HPDE6-E6E7 (cell line): ENCODE measurements around the gene CYB561D2.
A peak's percentile ranks its signal among the peaks of the same experiment; 100 is the strongest.

Experiments used
- DNase-seq: peaks from one replicate; pipeline ENCODE4 v3.0.0; 2011; ENCODE audit warnings: missing footprints; ENCODE audit errors: extremely low spot score

CYB561D2 gene

DNA sequence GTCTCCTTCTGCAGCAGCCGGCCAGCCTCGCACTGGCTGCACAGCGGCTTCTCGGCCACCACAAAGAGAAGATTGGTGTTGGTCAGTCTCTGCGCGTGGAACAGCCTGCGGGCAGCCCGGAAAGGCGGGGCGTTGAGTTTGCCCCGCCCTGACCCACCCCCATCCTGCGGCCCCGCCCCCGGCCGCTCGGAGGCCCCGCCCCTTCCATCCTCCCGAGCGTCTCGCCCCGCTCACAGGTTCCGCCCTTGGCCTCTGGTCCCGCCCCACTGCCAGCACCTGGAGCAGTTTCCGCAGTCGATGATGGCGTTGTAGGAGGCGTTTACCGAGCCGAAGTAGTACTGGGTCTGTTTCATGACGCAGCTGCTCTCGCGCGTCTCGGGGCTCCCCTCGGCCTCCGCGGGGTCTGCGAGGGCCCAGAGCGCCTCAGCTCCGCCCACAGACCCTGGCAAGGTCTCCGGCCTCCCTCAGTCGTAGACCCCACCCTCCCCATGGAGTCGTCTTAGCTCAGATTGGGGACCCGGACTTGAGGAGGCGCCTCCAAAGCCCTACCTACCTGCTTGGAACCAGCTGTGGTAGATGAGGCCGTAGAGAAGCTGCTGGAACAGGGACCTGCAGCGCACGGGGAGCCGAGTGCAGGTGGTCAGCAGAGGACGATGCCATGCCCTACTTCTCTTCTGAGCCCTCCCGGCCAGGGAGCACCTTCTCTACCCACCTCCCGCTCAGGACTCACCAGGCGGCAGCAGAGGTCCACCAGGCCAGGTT lies 14.6 kb downstream of the CYB561D2 start:
- DNase-seq: peak; percentile 54

DNA sequence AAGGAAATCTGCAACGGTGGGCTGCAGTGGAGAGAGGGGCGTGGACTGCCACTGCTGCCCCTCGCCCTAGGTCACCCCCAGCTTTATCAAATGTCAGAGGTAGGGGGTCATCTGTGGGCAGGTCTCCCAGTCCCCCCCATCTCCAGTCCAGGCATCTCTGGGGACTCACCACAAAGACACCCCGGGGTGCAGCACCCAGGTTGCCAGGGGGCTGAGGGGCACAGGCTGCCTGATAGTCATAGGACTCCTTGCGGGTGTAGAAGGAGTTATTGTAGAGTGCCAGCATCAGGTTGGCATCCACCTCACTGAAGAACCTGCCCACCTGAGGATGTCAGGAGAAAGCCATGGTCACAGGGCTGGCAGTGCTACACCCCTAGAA lies 15.2 kb downstream of the CYB561D2 start:
- DNase-seq: no peak

DNA sequence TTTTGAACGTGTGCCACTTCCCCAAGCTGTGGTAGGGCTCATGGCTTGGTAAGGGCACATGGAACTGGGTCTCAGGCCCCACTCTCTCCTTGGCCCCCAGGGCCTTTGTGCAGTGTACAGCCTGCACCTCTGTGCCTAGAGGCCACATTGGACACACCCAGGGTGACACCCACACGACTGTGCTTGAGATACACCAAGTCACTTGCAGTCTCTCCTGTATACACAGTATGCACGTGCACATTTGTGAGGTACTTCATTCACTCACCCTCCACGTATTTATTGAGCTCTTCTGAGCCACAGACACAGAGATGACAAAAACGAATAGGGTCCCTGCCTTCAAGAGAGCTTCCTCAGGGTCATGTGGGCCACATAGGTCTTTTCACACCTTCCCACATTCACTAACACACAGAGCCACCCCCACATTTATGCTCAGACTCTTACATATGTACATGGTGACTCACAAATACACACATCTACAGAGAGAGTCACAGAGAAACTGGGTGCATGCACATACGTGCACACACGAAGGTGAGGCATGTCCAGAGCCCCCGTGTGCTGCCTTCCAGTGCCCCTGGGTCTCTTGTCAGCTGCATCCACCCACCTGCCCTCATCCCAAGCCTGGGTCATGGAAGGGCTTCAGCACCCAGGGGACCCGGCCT lies 18.5 kb downstream of the CYB561D2 start:
- no peak for DNase-seq

DNA sequence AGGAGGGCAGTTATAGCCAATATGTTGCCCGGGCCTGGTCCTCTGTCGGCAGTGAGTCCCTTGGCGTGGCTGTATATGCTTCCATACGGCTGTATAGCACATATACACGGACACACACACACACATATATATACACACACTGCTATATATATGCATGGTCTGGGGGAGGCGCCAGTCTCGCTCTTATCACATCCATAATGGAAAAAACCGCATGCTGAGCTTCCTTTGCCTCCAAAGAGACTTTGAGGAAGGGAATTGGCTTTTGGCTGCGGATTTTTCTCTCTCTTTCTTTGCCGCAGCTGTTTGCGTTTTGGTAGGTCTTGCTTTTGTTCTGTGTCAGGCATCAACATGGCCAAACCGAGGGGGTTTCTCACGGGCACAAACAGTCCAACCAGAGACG lies 19.9 kb downstream of the CYB561D2 start:
- no peak for DNase-seq

DNA sequence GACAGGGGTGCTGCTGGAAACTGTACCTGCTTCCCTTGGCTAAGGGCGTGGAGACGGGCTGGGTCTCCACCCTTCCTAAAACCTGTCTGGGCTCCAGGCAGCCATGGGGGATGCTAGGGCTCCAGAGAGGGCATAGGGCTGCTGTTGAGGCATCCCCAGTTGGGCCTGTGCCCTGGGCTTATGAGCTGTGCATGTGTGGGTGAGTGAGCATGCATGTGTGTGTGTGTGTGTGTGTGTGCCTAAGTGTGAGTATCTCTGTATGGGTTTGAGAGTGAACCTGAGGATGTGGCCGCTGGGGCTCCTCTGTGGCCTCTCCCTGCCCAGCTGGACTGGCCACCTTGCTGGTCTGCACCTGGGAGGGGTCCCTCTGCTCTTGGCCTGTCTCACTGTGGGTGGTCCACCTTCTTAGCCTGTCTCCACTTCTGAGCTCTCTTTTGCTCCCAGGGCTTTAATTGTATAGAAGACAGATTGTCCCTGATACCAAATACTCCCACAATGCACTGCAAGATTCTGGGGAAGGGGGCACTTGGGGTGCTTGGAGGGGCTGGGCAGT lies 20.5 kb downstream of the CYB561D2 start:
- no peak for DNase-seq

DNA sequence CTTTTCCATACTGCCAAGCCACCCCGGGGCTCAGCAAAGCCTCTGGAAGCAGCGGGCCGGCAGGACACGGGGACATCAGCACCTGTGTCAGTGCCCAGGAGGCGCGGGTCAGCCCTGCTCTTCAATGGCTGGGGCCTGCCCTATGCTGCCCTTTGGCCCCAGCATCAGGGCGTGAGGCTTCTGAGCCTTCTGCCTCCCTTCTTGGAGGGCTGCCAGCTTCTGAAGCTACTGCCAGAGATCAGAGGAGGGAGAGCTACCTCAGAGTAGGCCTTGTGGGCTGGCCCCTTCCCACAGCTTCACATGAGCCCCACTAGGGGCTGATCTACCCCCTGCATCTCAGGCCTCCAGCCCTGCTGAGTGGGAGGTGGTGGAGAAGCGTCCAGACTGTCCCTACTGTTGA lies 21.7 kb downstream of the CYB561D2 start:
- DNase-seq: no peak

DNA sequence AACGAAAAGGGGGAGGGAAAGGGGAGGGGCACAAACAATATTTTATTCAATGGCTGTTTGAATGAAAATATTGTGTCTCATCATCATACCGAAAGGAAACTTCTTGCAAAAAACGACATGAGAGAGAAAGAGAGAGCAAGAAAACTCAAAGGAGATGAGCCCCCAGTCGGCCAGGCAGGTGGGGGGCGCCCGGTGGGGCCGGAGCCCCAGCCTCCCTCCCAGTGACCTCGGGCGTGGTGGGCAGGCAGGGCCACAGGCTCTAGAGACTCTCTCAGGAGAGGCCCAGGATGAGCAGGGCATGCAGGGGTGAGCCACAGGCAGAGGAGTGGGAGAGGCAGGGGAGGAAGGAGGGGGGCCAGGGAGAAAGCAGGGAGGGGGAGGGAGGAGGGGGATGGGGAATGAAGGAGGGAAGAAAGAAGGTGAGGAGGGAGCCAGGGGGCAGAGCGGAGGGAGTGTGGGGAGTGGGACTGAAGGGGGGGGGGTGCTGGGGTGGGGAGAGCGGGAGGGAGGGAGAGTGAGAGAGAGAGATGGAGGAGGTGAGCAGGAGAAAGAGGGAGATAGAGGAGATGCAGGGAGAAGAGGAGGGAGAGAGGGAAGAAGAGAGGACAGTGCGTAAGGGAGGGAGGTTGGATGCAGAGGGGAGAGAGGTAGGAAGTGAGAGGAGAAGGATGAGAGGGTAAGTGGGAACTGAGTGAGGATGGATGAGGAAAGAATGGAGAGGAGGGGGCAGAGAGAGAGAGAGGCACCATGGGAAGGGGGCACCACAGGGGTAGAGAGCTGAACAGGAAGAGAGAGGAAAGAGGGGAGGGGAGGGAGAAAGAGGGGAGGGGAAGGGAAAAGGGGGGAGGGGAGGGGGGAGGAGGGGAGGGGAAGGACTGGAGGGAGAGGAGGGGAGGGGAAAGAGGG lies 22.7 kb downstream of the CYB561D2 start:
- DNase-seq: no peak

DNA sequence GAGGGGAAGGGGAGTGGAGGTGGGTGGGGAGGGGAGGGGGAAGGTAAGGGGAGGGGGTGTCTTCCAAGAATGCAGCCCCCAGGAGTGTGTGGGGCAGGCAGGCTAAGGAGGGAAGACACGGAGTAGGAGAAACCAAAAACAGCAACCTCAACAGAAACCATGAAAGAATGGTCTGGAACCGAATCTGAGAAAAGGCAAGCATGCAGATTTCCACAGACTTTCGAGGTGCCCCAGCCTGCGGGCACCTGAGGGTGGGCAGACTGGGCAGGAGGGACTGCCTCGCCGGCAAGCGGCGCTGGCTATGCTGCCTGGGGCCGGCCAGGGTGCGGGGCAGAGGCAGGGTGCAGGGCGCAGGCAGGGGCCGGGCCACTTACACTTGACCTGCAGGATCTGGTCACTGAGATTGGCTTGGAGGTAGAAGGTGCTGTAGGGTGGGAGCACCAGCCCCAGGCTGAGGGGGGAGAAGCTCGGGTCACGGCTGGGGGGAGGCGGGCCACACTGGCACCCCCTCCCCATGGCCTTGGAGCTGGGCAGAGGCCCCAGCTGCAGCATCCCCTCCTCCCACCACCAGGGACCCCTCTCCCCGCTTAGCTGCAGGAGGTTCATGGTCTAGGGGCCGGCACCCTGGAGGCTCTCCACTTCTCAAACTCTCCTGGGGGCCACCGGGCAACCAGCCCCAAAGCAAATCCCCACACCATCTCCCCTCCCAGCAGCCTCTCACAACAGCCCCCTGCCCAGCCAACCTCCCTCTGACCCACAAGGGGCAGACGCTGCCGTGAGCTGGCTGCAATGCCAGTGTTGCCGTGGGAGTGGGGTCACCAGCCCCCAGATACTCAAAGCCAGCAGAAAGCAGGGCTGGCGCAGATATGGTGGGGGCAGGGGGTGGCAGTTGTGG lies 23.9 kb downstream of the CYB561D2 start:
- no peak for DNase-seq

DNA sequence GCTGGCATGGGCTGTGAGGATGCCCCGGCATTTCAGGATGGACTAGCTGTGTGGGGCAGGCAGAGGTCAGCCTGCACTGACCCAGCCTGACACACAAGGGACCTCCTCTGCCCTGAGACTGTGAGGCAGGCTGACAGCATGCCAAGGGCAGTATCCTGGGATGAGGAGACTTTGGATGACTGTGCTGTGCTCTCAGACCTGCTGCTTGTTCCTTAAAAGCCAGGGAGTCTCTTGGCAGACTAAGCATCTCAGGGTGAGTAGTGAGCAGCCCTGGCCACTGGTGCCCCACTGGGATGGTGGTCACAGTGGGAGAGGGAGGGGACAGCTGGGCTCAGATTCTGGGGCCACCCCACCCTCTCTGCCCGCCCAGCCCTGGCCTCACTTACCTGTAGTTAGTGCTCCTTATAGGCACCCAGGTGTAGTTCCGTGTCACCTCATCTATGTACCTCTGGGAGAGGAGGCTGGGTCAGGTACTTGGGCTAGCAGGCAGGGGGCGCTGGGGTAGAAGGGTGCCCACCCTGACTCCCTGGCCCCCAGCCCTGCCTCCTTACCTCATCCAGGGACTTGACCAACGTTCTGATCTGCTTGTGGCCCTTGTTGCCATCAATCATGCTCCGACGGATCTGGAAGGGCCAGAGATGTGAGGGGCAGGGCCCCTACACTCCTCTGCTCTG lies 24.7 kb downstream of the CYB561D2 start:
- no peak for DNase-seq

DNA sequence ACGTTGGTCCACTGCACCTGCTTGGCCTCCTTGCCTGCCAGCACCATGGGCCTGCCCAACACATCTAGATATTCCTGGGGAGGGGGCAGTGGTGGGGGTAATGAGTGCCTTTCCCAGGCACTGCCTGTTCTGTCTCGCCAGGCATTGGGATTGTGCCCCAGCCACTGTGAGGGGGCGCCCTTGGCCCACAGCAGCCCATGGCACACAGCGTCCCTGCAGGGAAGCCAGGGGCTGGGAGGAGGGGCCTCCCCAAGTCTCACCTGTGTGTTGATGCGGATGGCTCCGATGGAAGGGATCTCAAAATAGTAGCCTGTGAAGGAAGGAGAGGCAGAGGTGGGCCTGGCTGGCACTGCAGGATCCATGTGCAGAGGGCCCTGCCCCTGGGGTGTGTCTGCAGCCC lies 27.4 kb downstream of the CYB561D2 start:
- DNase-seq: no peak

DNA sequence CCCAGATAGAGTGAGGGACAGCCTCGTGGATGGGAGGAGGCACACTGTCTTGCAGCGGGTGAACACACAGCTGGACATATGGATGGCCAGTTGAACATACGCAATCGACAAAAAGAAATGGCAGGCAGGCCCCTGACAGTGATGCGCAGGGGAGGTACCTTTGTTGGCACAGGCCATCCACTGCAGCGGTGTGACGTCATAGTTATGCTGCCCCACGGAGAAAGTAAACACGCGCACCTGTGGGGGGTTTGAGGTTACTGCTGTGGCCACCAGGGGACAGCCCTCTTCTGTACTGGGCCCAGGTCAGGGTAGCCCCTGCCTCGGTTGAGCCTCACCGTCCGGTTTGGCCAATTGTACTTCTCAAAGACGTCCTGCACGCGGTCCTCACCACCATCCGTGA lies 28.1 kb downstream of the CYB561D2 start:
- DNase-seq: no peak

DNA sequence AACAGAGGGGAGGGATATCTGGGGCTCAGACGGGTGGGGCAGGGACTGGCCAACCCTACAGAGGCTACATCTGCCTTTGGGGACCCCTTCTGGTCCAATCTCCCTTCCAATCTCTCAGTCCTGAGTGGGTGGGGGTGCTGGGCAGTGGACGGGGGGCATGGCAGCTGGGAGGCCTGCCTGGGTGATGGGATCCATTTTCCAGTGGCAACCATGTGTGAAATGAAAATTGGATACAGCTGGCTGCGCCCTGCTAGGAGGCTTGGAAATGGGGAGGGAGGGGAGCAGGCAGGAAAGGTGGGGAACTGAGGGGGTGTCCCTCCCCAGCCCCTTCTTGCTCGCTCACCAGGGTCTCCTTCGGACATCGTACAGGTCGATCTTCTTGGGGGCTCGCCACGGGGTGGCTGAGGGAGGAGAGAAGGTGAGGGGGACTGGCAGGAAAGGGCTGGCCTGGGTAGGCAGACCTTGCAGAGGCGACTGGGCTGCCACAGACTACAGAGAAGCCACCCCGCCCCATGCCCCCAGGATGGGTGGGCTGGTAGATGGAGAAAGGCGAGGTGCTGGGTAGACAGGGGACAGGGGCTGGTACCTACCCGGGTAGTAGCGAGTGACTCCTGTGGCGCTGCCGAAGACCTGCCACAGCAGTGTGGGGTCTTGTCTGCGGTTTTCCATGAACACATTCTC lies 29.9 kb downstream of the CYB561D2 start:
- no peak for DNase-seq

DNA sequence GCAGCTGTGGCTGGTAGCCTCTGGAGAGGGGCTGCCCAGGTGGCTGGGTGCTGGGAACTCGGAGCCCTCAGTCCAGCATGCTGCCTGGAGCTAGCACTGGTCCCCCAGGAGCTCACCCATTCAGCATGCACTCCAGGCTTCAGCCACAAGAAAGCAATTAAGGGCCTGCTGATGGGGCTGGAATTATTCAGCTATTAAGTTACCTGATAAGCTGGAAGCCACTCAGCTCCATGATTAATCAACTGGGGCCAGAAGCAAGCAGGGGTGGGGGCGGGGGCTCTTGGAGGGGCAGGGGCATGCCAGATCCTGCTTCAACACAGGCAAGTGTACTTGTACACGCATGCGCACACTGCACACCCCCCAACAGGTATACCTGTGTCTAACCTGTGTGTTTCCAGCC lies 30.7 kb downstream of the CYB561D2 start:
- no peak for DNase-seq

DNA sequence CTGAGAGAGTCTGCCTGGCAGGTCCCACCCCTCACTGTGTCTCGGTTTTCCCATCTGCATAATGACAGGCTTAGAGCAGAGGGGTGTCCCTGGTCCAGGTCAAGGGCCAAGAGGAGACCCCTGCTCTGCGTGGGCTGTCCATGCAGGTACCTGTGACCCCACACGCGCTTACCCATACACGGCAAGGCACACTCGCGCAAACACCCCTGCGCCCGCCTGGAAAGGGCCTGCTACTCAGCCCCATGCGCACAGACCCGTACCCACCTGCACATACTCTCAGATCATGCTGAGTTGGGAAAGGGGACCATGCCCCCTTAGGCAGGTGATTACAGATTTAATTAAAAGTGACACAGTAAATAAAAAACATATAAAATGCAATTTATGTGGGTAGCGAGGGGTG lies 32.1 kb downstream of the CYB561D2 start:
- no peak for DNase-seq

DNA sequence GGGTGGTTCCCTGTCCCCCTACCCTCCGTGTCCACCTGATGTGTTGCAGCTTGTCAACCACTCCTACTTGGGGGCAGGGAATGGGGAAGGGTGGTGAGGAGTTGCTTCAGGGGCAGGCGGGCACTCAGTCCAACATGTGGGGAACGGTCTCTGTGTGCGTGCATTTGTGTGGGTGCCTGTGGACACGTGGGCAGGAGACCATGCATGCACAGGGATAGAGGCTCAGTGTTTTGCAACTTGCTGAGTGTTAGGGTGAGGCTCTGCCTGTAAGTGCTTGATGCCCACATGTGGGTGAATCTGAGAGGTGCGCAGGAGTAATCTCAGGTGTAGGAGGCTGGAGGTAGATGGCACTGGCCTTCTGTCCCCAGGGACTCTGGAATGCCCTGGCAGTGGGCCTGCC lies 33.1 kb downstream of the CYB561D2 start:
- no peak for DNase-seq

DNA sequence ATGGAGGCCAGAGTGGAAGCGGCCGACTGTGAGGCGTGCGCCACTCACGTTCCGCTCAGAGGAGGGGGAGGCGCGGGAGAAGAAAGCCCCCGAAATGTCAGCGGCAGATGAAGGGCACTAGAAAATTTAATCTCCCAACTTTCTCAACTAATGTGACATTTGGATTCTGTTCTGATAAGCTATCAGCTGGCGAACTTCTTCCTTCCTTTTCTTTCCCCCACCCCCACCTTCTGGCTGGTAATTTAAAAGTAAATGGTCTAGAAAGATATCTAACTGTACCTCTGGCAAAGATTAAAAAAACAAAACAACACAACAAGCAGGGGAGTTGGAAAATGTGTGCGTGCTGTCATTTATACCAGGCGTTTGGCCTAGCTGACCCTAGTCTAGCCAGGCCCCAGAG lies 35.1 kb downstream of the CYB561D2 start:
- no peak for DNase-seq

DNA sequence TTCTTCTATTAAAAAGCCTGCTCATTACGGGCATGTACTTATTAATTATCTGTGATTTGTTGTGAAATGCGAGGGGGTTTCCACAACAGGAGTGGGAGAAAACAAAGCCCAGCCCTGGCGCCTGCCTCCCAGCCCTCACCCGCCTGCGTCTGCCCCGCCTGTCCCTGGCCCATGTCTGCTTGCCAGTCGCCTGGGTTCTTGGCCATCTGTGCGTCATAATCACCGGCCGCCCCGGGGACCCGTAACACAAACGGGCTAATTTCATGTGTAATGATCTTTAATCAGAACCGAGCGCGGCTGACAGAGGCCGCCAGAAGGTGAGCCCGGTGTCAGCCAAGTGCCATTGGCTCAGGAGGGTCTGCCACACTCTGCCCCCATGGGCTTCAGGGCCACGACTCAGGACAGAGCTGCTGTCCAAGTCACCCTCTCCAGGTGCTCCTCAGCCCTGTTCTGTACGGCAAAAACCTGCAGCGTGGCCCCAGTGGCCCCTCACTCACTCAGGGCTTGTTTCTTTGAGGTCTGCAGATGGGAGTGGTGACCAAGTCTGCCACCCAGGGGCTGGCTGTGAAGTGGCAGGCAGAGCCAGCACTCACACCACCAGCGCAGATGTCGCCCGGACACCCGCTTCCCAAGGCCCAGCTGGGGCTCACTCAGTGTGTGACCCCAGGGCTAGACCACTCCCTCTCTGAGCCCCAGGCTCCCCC lies 37.5 kb downstream of the CYB561D2 start:
- no peak for DNase-seq

DNA sequence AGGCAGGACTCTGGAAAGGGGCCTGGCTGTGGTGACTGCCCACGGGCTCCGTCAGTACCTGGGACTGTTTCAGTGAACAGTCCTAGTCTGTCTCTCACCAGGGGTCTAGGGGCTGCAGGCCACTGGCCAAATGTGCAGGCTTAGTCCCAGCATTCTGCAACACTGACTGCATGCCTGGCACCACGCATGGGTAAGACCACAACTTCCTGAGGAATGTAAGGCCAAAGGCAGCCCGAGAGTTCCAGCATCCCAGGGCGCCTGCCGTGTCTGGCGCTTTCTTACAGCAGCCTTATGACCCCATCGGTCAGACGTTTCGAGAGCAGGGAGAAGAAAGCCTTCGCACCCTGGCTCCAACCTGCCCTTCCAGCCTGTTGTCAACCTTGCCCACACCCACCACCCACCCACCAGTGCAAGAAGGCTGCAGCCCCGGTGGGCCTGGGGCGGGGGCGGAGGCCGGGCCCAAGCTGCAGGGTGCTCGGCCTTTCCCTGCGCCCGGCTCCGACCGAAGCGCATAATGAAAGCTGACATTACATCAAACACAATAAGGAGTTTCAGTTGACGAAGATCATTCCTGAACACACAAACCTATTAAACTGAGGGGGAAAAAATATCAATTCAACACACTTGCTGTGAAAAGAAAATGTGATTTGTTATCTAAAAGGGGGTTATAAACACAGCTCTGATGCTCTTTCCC lies 38.2 kb downstream of the CYB561D2 start:
- no peak for DNase-seq

DNA sequence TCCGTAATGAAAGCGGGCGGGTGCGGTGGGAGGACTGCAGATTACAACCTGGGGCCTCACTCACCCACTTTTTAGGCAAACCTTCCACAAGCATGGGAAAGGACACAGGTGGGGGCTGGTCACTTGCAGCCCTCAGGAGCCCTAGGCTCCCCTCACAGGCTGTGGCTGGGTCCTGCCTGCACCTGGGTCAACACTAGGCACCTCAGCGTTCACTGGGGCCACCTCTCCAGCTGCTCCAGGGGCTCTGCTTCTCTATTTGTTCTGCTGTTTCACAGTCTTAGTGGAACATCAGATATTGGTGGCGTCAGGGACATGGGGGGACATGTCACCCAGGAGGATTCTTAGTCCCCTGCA lies 38.7 kb downstream of the CYB561D2 start:
- no peak for DNase-seq
